WI38 (cell line): ENCODE measurements around the gene RGS7BP.
"Not testable (repeated sequence)": the region's sequence is repeated elsewhere in the genome, so short reads cannot be mapped to it uniquely, and the experiment has no call there.

Experiments used
- H3K4me3 ChIP-seq: 2 replicates; pipeline ENCODE4 v1.5.1; 2011; ENCODE audit warnings: low read depth, mild to moderate bottlenecking, control low read depth, low read length
- CTCF ChIP-seq: IDR thresholded peaks from 2 replicates; pipeline ENCODE4 v1.5.1; 2012; ENCODE audit warnings: low read depth, mild to moderate bottlenecking, control low read depth, low read length

Gene RGS7BP

GRCh38 chr5:64534033-64534432 is 28.2 kb downstream of the RGS7BP start:
- no peak overlapping the region for H3K4me3 ChIP-seq
- TF ChIP-seq CTCF = no peak

GRCh38 chr5:64557911-64558310 is 52.1 kb downstream of the RGS7BP start:
- H3K4me3 ChIP-seq = no peak overlapping the region
- no peak for TF ChIP-seq CTCF

GRCh38 chr5:64558641-64559040 is 52.8 kb downstream of the RGS7BP start:
- not testable (repeated sequence) for H3K4me3 ChIP-seq

- no peak for TF ChIP-seq CTCF
- no peak overlapping the region for H3K4me3 ChIP-seq
Measured at GRCh38 chr5:64566310-64566916, 60.6 kb downstream of the RGS7BP start.

- TF ChIP-seq CTCF = no peak
- no peak overlapping the region for H3K4me3 ChIP-seq
Measured at GRCh38 chr5:64569858-64570257, 64.0 kb downstream of the RGS7BP start.

- no peak overlapping the region for H3K4me3 ChIP-seq
- no peak for TF ChIP-seq CTCF
Measured at GRCh38 chr5:64570395-64570996, 64.7 kb downstream of the RGS7BP start.

GRCh38 chr5:64575561-64575960 is 69.7 kb downstream of the RGS7BP start:
- H3K4me3 ChIP-seq = no peak overlapping the region
- TF ChIP-seq CTCF = no peak

- TF ChIP-seq CTCF = no peak
- no peak overlapping the region for H3K4me3 ChIP-seq
Measured at GRCh38 chr5:64576250-64576649, 70.4 kb downstream of the RGS7BP start.
